ENCODE data around the gene FRMPD4.
"Not testable (repeated sequence)": the region's sequence is repeated elsewhere in the genome, so short reads cannot be mapped to it uniquely, and the experiment has no call there.

Gene FRMPD4

GRCh38 chrX:12446342-12447075, 308.2 kb downstream of the FRMPD4 start:
- no peak for DNase-seq

- no peak for DNase-seq
These were observed 309.3 kb downstream of the FRMPD4 start for GRCh38 chrX:12447448-12448064.

- DNase-seq, result no peak
These were observed 314.0 kb downstream of the FRMPD4 start for GRCh38 chrX:12452268-12452667.

GRCh38 chrX:12460929-12461328, 322.7 kb downstream of the FRMPD4 start:
- no peak for DNase-seq

GRCh38 chrX:12463052-12463451, 324.8 kb downstream of the FRMPD4 start:
- DNase-seq, result no peak

DNA sequence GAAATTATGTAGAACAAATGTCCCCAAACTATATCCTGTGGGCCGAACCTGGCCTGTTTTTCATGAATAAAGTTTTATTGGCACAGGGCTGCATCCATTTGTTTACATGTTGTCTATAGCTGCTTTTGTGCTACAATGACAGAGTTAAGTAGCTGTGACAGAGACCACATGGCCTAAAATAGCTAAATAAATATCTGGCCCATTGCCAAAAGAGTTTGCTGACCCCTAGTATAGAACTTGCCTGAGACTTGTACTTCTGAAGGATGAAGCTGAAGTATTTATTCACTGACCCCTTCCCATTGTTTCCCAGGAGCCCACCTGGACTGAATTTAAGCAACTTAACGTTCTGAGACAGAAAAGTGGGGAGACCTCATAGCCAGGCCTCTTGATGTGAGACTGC, 325.6 kb downstream of the FRMPD4 start:
- DNase-seq, result no peak

- DNase-seq, result no peak
These were observed 329.0 kb downstream of the FRMPD4 start for GRCh38 chrX:12467321-12467720.

DNA sequence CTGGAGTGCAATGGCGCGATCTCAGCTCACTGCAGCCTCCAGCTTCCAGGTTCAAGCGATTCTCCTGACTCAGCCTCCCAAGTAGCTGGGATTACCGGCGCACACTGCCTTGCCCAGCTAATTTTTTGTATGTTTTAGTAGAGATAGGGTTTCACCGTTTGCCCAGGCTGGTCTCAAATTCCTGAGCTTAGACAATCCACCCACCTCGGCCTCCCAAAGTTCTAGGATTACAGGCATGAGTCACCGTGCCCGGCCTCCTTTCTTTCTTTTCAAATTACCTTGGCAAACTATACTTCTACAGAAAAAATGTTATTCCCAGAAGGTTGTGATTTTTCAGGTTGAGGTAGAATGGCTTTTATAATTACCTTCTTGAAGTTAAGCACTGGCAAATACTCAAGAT, 331.0 kb downstream of the FRMPD4 start:
- DNase-seq, result no peak

- no peak for DNase-seq
These were observed 332.8 kb downstream of the FRMPD4 start for GRCh38 chrX:12471061-12471460.

DNA sequence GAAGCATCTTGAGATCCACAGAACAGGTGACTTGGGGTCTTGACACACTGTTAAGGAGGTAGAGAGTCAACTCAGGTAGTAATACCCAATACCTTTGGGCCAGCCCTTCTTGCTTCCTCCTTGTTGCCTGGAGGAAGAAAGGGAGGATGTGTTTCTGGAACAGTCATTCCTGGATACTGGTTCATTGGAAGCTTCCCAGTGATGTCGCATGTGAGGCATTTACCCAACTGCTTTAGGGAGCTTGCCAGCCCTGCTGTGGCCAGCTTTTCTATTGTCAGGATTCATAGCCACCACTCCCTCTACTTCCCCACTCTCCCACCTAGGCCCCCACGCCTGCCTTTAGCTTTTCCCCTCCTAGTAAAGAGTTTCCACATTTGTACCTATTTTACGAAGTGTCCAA, 342.7 kb downstream of the FRMPD4 start:
- no peak for DNase-seq

- DNase-seq, result no peak
These were observed 349.9 kb downstream of the FRMPD4 start for GRCh38 chrX:12488220-12488619.

DNA sequence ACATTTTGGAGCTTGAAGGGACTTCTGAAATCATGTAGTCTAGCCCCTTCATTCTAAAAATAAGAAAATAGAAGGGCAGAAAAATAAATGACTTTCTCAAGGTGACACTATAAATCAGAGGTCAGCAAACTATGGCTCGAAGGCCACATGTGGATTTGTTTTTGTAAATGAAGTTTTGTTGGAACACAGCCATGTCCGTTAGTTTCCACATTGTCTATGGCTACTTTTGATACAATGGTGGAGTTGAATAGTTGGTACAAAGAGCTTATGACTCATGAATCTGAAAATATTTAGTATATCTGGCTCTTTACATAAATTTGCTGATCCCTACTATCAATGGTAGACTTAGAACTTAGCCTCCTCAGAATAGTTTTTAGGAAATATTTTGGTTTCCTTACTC, 350.5 kb downstream of the FRMPD4 start:
- DNase-seq, result no peak

DNA sequence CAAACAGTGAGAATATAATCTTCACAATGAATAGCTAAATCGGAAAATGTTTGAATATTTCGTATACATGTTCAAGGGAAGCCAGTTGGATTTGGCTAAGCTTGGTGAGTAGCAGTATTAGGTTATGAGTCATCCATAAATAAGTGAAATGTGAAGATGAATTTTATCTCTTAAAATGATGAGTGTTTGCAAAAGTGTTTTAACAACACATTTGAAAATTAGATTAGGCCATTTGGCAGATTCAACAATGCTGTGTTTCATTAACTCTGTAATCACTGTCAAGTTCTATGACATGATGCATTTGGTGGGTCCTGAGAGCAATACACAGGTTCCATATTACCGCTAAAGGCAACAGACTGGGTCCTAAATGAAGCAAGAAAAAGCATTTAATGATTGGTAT, 351.1 kb downstream of the FRMPD4 start:
- DNase-seq, result no peak

GRCh38 chrX:12494400-12495138, 356.3 kb downstream of the FRMPD4 start:
- DNase-seq, result no peak

DNA sequence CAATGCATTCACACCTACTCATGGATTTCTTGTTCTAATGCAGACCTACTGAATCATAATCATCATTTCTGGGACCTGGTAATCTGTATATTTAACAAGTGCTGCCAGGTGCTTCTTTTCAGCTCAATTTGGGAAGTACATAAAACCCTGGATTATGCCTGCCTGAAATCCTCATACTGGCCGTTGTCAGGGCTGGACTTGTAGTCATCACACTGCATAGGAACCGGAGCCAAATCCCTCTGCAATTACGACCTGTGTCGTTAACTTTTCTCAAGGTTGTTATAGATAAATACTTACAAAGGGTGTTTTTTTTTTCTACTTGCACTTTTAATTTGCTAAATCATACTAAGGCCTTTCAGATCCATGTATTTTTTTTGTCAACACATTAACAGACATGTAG, 358.1 kb downstream of the FRMPD4 start:
- no peak for DNase-seq

GRCh38 chrX:12497832-12498591, 359.7 kb downstream of the FRMPD4 start:
- no peak for DNase-seq

DNA sequence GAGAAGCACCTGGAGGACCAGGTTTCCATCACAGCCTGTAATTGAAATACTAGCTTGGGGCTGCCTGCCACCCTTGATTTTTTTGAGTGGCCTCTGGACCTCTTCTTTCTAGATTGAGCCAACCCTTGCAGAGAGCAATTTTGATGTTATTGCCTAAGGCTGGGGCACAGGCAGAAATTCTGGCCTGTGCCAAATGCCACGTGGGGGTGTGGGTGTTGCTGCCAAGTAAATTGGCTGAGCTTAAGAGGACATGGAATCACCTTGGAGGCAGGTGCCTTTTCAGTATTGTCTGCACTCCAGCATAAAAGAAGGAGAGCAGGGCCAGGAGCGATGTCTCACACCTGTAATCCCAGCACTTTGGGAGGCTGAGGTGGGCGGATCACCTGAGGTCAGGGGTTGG, 366.9 kb downstream of the FRMPD4 start:
- no peak for DNase-seq

GRCh38 chrX:12515384-12515783, 377.1 kb downstream of the FRMPD4 start:
- DNase-seq, result not testable (repeated sequence)

- no peak for DNase-seq
These were observed 388.0 kb downstream of the FRMPD4 start for GRCh38 chrX:12526306-12526705.

DNA sequence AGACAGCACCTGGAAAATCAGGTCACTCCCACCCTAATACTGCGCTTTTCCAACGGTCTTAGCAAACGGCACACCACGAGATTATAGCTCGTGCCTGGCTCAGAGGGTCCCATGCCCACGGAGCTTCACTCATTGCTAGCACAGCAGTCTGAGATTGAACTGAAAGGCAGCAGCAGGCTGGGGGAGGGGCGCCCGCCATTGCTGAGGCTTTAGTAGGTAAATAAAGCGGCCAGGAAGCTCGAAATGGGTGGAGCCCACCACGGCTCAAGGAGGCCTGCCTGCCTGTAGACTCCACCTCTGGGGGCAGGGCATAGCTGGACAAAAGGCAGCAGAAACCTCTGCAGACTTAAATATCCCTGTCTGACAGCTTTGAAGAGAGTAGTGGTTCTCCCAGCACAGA, 399.8 kb downstream of the FRMPD4 start:
- not testable (repeated sequence) for DNase-seq

DNA sequence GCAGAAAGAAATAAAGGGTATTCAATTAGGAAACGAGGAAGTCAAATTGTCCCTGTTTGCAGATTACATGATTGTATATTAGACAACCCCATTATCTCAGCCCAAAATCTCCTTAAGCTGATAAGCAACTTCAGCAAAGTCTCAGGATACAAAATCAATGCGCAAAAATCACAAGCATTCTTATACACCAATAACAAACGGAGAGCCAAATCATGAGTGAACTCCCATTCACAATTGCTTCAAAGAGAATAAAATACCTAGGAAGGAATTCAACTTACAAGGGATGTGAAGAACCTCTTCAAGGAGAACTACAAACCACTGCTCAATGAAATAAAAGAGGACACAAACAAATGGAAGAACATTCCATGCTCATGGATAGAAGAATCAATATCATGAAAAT, 404.0 kb downstream of the FRMPD4 start:
- not testable (repeated sequence) for DNase-seq

DNA sequence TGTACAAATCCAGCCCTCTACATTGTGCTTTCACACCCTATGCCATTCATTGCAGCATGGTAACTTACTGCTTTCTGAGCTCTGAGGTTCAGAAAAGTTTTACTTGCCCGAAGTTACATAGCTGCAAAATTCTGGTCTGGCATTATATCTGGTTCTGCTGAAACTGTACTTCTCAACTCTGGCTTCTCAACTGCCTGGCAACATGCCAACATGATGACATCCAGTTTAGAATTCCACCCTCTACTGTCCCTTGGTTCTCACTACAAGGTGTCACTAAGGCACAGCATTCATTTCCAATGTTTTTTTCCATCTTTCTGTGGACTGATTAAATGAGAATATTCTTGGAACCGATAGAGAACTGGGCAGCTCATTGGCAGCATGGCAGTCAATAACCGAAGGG, 410.1 kb downstream of the FRMPD4 start:
- DNase-seq, result no peak

GRCh38 chrX:12548746-12549145, 410.5 kb downstream of the FRMPD4 start:
- no peak for DNase-seq
